Natural killer cell (primary cell): Measurements from ENCODE around the gene SLC16A13. TPM values are rescaled to one million over a fixed set of nuclear protein-coding genes. Genes with fewer than 3 reads are reported as not detected.

Experiments used
- ATAC-seq, 3 donors: fragments of 150-1000 bp in 2 of 3; fragments of 200-7000 bp in 1 of 3; cut with Tn5 transposase; 1 replicate in 1 of 3; 2 replicates in 2 of 3; pipeline ENCODE4 v1.10.0; 2021; ENCODE audit warnings: mild to moderate bottlenecking in 2 of 3, moderate library complexity in 2 of 3
- DNase-seq, 2 donors: peaks; one replicate each; pipeline versions ENCODE4 v3.0.0 to v3.0.0-alpha.2; 2013 to 2021; ENCODE audit warnings: mixed read lengths in 1 of 2
- H3K27ac ChIP-seq: one replicate; pipeline ENCODE4 v1.5.1; 2013; ENCODE audit warnings: mild to moderate bottlenecking, low read length
- H3K27me3 ChIP-seq: one replicate; pipeline ENCODE4 v1.6.1; 2013; ENCODE audit warnings: low read length; ENCODE audit not compliant: control insufficient read depth, insufficient read depth
- H3K36me3 ChIP-seq: one replicate; pipeline ENCODE4 v1.6.1; 2013; ENCODE audit warnings: low read length; ENCODE audit not compliant: control insufficient read depth, insufficient read depth
- H3K4me1 ChIP-seq: one replicate; pipeline ENCODE4 v1.6.1; 2013; ENCODE audit warnings: low read length; ENCODE audit not compliant: control insufficient read depth, insufficient read depth
- H3K4me3 ChIP-seq: one replicate; pipeline ENCODE4 v1.5.1; 2013; ENCODE audit warnings: low read length
- H3K9me3 ChIP-seq: one replicate; pipeline ENCODE4 v1.6.1; 2013; ENCODE audit warnings: low read length; ENCODE audit not compliant: control insufficient read depth, insufficient read depth
- H3K27ac Mint-ChIP-seq, 2 donors: one replicate each; pipeline ENCODE4 v1.8.0; 2022; ENCODE audit warnings: mild to moderate bottlenecking in 2 of 2, mixed read lengths in 2 of 2, moderate library complexity in 1 of 2
- H3K27me3 Mint-ChIP-seq, 2 donors: one replicate each; pipeline ENCODE4 v1.8.0; 2022; ENCODE audit warnings: low read depth in 2 of 2, mixed read lengths in 2 of 2
- H3K36me3 Mint-ChIP-seq: one replicate; pipeline ENCODE4 v1.8.0; 2022; ENCODE audit warnings: mixed read lengths
- H3K4me1 Mint-ChIP-seq, 2 donors: one replicate each; pipeline ENCODE4 v1.8.0; 2022; ENCODE audit warnings: mixed read lengths in 2 of 2
- H3K4me3 Mint-ChIP-seq: one replicate; pipeline ENCODE4 v1.8.0; 2022; ENCODE audit warnings: mild to moderate bottlenecking, moderate library complexity, mixed read lengths
- H3K9me3 Mint-ChIP-seq, 2 donors: one replicate each; pipeline ENCODE4 v1.8.0; 2022; ENCODE audit warnings: mixed read lengths in 2 of 2
- WGBS: methylation state at CpG from one replicate; pipeline ENCODE4 v1.1.7; 2013; ENCODE audit warnings: missing lambda C conversion rate; ENCODE audit not compliant: insufficient coverage; 5-methylcytosine and 5-hydroxymethylcytosine counted together
- intact Hi-C: fragments of 100-400 bp; cut with micrococcal nuclease; formaldehyde crosslinking; loops from one replicate; pipeline ENCODE4 v1.14.2; 2022
- total RNA-seq, 4 donors: library from RNA; stranded (reverse); fragments of 120-200 nt in 1 of 4; gene quantifications; one replicate each; pipeline versions ENCODE4 v1.2.3 to v1.2.4, GENCODE V29; 2013 to 2022
- TF ChIP-seq, protein P1 (sequence below): fragments of 200-600 bp; IDR thresholded peaks from one replicate; pipeline ENCODE4 v1.8.0; 2022; ENCODE audit warnings: antibody characterized with exemption

Gene SLC16A13
- total RNA-seq, 3 donors from 2014 or later (not counting 1 experiment from before 2014, with no cell fraction given), result 4.8 to 7.0 (median 6.0) TPM

- TF ChIP-seq, protein P1, sequence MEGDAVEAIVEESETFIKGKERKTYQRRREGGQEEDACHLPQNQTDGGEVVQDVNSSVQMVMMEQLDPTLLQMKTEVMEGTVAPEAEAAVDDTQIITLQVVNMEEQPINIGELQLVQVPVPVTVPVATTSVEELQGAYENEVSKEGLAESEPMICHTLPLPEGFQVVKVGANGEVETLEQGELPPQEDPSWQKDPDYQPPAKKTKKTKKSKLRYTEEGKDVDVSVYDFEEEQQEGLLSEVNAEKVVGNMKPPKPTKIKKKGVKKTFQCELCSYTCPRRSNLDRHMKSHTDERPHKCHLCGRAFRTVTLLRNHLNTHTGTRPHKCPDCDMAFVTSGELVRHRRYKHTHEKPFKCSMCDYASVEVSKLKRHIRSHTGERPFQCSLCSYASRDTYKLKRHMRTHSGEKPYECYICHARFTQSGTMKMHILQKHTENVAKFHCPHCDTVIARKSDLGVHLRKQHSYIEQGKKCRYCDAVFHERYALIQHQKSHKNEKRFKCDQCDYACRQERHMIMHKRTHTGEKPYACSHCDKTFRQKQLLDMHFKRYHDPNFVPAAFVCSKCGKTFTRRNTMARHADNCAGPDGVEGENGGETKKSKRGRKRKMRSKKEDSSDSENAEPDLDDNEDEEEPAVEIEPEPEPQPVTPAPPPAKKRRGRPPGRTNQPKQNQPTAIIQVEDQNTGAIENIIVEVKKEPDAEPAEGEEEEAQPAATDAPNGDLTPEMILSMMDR, result peak; percentile 11
- ATAC-seq (peak; percentile 49 to 64 (median 60)), DNase-seq (peak; percentile 52 to 72)
- H3K9me3 ChIP-seq, result no peaks in the 10 kb centered on the region
- peaks cover 6% of the 10 kb centered on the region for H3K27me3 ChIP-seq
- Mint-ChIP-seq H3K36me3 (no peaks in the 10 kb centered on the region), H3K27ac (peak overlapping the region; percentile 76 to 90), H3K9me3 (no peaks in the 10 kb centered on the region), H3K4me1 (peaks cover 32 to 60% of the 10 kb centered on the region in 2 donors), H3K27me3 (peaks cover 0 to 7% of the 10 kb centered on the region in 2 donors), H3K4me3 (peak overlapping the region; percentile 84)
- peak overlapping the region; percentile 46 for H3K4me3 ChIP-seq
- H3K36me3 ChIP-seq, result no peaks in the 10 kb centered on the region
- peak overlapping the region; percentile 75 for H3K27ac ChIP-seq
- intact Hi-C loops, result no loop called here
- peaks cover 43% of the 10 kb centered on the region for H3K4me1 ChIP-seq
- 2% methylated on average over 53 of the region's 53 CpGs for WGBS
Measured at GRCh38 chr17:7042501-7043181, 6.8 kb downstream of the SLC16A13 start.

GRCh38 chr17:7043182-7043496, 7.3 kb downstream of the SLC16A13 start:
- Histone ChIP-seq H3K9me3 (no peaks in the 10 kb centered on the region), H3K36me3 (no peaks in the 10 kb centered on the region), H3K4me3 (peak overlapping the region; percentile 46), H3K27me3 (peaks cover 6% of the 10 kb centered on the region), H3K27ac (peak overlapping the region; percentile 75), H3K4me1 (peaks cover 43% of the 10 kb centered on the region)
- TF ChIP-seq, protein P1, result no peak
- Mint-ChIP-seq H3K27me3 (peaks cover 0 to 7% of the 10 kb centered on the region in 2 donors), H3K27ac (peak overlapping the region; percentile 76 to 90), H3K9me3 (no peaks in the 10 kb centered on the region), H3K4me1 (peaks cover 32 to 56% of the 10 kb centered on the region in 2 donors), H3K36me3 (no peaks in the 10 kb centered on the region), H3K4me3 (peak overlapping the region; percentile 84)
- intact Hi-C loops, result no loop called here
- ATAC-seq, result peak; percentile 8 to 33 (median 15)
- DNase-seq, result no peak
- WGBS, result 5% methylated on average over 21 of the region's 21 CpGs

DNA sequence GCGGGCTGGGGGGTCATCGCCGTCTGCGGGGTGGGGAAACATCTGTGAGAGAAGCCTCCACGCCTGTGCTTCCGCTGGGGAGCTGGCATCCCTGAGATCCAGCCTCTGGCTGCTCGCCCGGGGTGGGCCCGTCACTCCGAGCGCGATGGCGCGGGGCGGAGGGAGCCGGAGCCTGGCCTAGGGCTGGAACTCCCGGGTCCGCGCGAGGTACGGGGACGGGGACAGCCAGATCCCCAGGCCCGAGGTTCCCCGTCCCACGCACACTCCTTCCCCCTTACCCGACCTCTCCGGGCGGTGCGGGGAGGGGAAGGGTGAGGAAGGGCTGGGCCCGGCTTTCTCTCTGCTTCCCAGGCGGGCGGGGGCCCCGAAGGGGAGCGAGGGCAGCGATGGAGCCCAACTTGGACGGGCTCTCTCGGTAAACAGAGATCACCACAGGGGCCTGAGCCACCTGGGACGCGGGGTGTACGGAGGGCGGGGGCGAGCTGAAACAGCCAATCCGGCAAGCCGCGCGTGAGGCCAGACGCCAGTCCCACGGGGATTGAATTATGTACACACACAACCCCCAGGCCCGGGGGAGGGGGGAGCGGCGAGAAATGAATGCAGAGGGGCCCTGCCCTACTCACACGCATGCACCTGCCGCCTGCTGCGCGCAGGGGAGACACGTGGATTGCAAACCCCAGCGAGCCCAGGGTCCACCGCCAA, 7.8 kb downstream of the SLC16A13 start, which contains the start of gene SLC16A11:
Gene SLC16A11, minus strand, starts transcription at position 596 of the 702 bp plus-strand sequence. Its CDS starts 579 bp downstream, at position 17.
- H3K27me3 Mint-ChIP-seq, result peaks cover 0 to 7% of the 10 kb centered on the region in 2 donors
- H3K36me3 ChIP-seq, result no peaks in the 10 kb centered on the region
- peaks cover 27 to 51% of the 10 kb centered on the region in 2 donors for H3K4me1 Mint-ChIP-seq
- H3K36me3 Mint-ChIP-seq, result no peaks in the 10 kb centered on the region
- H3K9me3 ChIP-seq, result no peaks in the 10 kb centered on the region
- peaks cover 43% of the 10 kb centered on the region for H3K4me1 ChIP-seq
- TF ChIP-seq, protein P1, result no peak
- H3K9me3 Mint-ChIP-seq, result no peaks in the 10 kb centered on the region
- peak within 1 kb of the TSS; percentile 76 to 90 for H3K27ac Mint-ChIP-seq
- peak within 1 kb of the TSS; percentile 84 for H3K4me3 Mint-ChIP-seq
- WGBS, result 6% methylated on average over 56 of the region's 58 CpGs
- peaks cover 6% of the 10 kb centered on the region for H3K27me3 ChIP-seq
- ATAC-seq (peak; percentile 8 to 25 (median 22)), DNase-seq (peak in 1 of 2 donors; percentile 52)
- peak within 1 kb of the TSS; percentile 46 for H3K4me3 ChIP-seq
- intact Hi-C loops, result no loop called here
- H3K27ac ChIP-seq, result peak within 1 kb of the TSS; percentile 75
